ENCODE results near the gene FAM89B. TPM values are rescaled to one million over a fixed set of nuclear protein-coding genes. Genes with fewer than 3 reads are reported as not detected.

FAM89B gene
- total RNA-seq, 1 donor from 2014 or later: 47.5 TPM

- no peak overlapping the region for H2AFZ ChIP-seq (ENCODE audit: low read depth, low read length)
- Mint-ChIP-seq H3K27ac (ENCODE audit: unreplicated experiment) (peak overlapping the region; percentile 11), H3K9me3 (ENCODE audit: unreplicated experiment) (no peaks in the 10 kb centered on the region), H3K4me1 (ENCODE audit: low read depth, unreplicated experiment) (peaks cover 22% of the 10 kb centered on the region), H3K4me3 (ENCODE audit: unreplicated experiment) (peak overlapping the region; percentile 54), H3K27me3 (ENCODE audit: low read depth, unreplicated experiment) (peaks cover 18% of the 10 kb centered on the region), H3K36me3 (ENCODE audit: low read depth, unreplicated experiment) (peaks cover 9% of the 10 kb centered on the region)
- H4K20me1 ChIP-seq (ENCODE audit: insufficient read depth, low read length): peaks cover 43% of the 10 kb centered on the region
- H3K9me3 ChIP-seq (ENCODE audit: insufficient read depth, low read depth, low read length): no peaks in the 10 kb centered on the region
- H3K4me3 ChIP-seq (ENCODE audit: insufficient read depth, low read depth, low read length): peak overlapping the region; percentile 49
- peaks cover 17% of the 10 kb centered on the region for H3K79me2 ChIP-seq (ENCODE audit: insufficient read depth, low read length)
- FAIRE-seq (no peak), DNase-seq (ENCODE audit: low read depth) (peak; percentile 48)
- no peaks in the 10 kb centered on the region for H3K27me3 ChIP-seq (ENCODE audit: insufficient read depth, low read length)
- TF ChIP-seq EZH2 (IDR thresholded peaks at IDR 0.05; ENCODE audit: insufficient read depth, low read length) (no peak), CTCF (IDR thresholded peaks at IDR 0.05; ENCODE audit: insufficient read depth, low read depth, low read length) (no peak)
- peak overlapping the region; percentile 98 for H3K4me2 ChIP-seq (ENCODE audit: low read length)
- H3K27ac ChIP-seq (ENCODE audit: low read depth, low read length): no peak overlapping the region
- H3K4me1 ChIP-seq (ENCODE audit: insufficient read depth, low read length): peaks cover 44% of the 10 kb centered on the region
- H3K36me3 ChIP-seq (ENCODE audit: insufficient read depth, low read length): no peaks in the 10 kb centered on the region
- peak overlapping the region; percentile 55 for H3K9ac ChIP-seq (ENCODE audit: low read length)
These were observed 4.8 kb downstream of the FAM89B start for GRCh38 chr11:65576867-65577755.

GRCh38 chr11:65577756-65578109 lies 5.4 kb downstream of the FAM89B start:
- Mint-ChIP-seq H3K27ac (ENCODE audit: unreplicated experiment) (no peak overlapping the region), H3K9me3 (ENCODE audit: unreplicated experiment) (no peaks in the 10 kb centered on the region), H3K4me3 (ENCODE audit: unreplicated experiment) (peak overlapping the region; percentile 40), H3K4me1 (ENCODE audit: low read depth, unreplicated experiment) (peaks cover 22% of the 10 kb centered on the region), H3K36me3 (ENCODE audit: low read depth, unreplicated experiment) (peaks cover 14% of the 10 kb centered on the region), H3K27me3 (ENCODE audit: low read depth, unreplicated experiment) (peaks cover 24% of the 10 kb centered on the region)
- Histone ChIP-seq H3K9me3 (ENCODE audit: insufficient read depth, low read depth, low read length) (no peaks in the 10 kb centered on the region), H3K27me3 (ENCODE audit: insufficient read depth, low read length) (no peaks in the 10 kb centered on the region), H3K9ac (ENCODE audit: low read length) (peak overlapping the region; percentile 55), H3K79me2 (ENCODE audit: insufficient read depth, low read length) (peaks cover 12% of the 10 kb centered on the region), H3K4me2 (ENCODE audit: low read length) (peak overlapping the region; percentile 98), H3K4me3 (ENCODE audit: insufficient read depth, low read depth, low read length) (peak overlapping the region; percentile 49), H3K36me3 (ENCODE audit: insufficient read depth, low read length) (no peaks in the 10 kb centered on the region), H2AFZ (ENCODE audit: low read depth, low read length) (no peak overlapping the region), H4K20me1 (ENCODE audit: insufficient read depth, low read length) (peaks cover 46% of the 10 kb centered on the region), H3K4me1 (ENCODE audit: insufficient read depth, low read length) (peaks cover 44% of the 10 kb centered on the region), H3K27ac (ENCODE audit: low read depth, low read length) (no peak overlapping the region)
- TF ChIP-seq CTCF (IDR thresholded peaks at IDR 0.05; ENCODE audit: insufficient read depth, low read depth, low read length) (no peak), EZH2 (IDR thresholded peaks at IDR 0.05; ENCODE audit: insufficient read depth, low read length) (no peak)
- FAIRE-seq: no peak
- DNase-seq (ENCODE audit: low read depth): no peak

GRCh38 chr11:65578134-65578533 lies 5.8 kb downstream of the FAM89B start:
- H2AFZ ChIP-seq (ENCODE audit: low read depth, low read length): no peak overlapping the region
- no peak overlapping the region for H3K9ac ChIP-seq (ENCODE audit: low read length)
- H3K9me3 Mint-ChIP-seq (ENCODE audit: unreplicated experiment): no peaks in the 10 kb centered on the region
- peaks cover 20% of the 10 kb centered on the region for H3K4me1 Mint-ChIP-seq (ENCODE audit: low read depth, unreplicated experiment)
- H3K27ac Mint-ChIP-seq (ENCODE audit: unreplicated experiment): peak overlapping the region; percentile 63
- no peaks in the 10 kb centered on the region for H3K27me3 ChIP-seq (ENCODE audit: insufficient read depth, low read length)
- H3K79me2 ChIP-seq (ENCODE audit: insufficient read depth, low read length): peaks cover 8% of the 10 kb centered on the region
- H3K27ac ChIP-seq (ENCODE audit: low read depth, low read length): no peak overlapping the region
- peak overlapping the region; percentile 65 for H3K4me3 Mint-ChIP-seq (ENCODE audit: unreplicated experiment)
- no peaks in the 10 kb centered on the region for H3K9me3 ChIP-seq (ENCODE audit: insufficient read depth, low read depth, low read length)
- no peak for FAIRE-seq
- no peak for DNase-seq (ENCODE audit: low read depth)
- H3K36me3 Mint-ChIP-seq (ENCODE audit: low read depth, unreplicated experiment): peaks cover 14% of the 10 kb centered on the region
- peaks cover 28% of the 10 kb centered on the region for H3K27me3 Mint-ChIP-seq (ENCODE audit: low read depth, unreplicated experiment)
- peak overlapping the region; percentile 98 for H3K4me2 ChIP-seq (ENCODE audit: low read length)
- TF ChIP-seq EZH2 (IDR thresholded peaks at IDR 0.05; ENCODE audit: insufficient read depth, low read length) (no peak), CTCF (IDR thresholded peaks at IDR 0.05; ENCODE audit: insufficient read depth, low read depth, low read length) (no peak)
- H3K4me1 ChIP-seq (ENCODE audit: insufficient read depth, low read length): peaks cover 41% of the 10 kb centered on the region
- no peak overlapping the region for H3K4me3 ChIP-seq (ENCODE audit: insufficient read depth, low read depth, low read length)
- no peaks in the 10 kb centered on the region for H3K36me3 ChIP-seq (ENCODE audit: insufficient read depth, low read length)
- H4K20me1 ChIP-seq (ENCODE audit: insufficient read depth, low read length): peaks cover 46% of the 10 kb centered on the region

Data from astrocyte (in vitro differentiated cells and primary cell).